ENCODE results near the gene TMTC1. TPM values are rescaled to one million over a fixed set of nuclear protein-coding genes. Genes with fewer than 3 reads are reported as not detected.

The TMTC1 gene
- total RNA-seq, 4 donors from 2014 or later = 16.6 to 47.8 (median 25.6) TPM

DNA sequence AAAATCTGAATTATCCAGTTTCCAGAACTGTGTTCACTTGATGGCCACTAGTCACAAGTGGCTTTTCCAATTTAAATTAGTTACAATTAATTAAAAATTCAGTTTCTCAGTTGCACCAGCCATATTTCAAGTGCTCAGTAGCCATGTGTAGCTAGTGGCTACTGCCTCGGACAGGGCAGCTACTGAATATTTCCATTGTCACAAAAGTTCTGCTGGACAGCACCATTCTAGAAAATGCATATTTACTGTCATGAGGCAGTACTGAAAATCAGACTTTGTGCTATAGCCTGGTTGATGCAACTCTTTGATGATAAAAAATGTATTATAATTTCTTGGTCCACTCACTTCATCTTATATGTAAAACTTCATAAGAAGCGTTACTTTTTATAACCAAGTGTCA lies 274.8 kb downstream of the TMTC1 start:
- Histone ChIP-seq H3K4me3 (replicated peaks in 1 of 3) (no peak overlapping the region), H3K36me3 (no peaks in the 10 kb centered on the region), H3K27ac (no peak overlapping the region), H3K4me1 (no peaks in the 10 kb centered on the region), H3K9me3 (no peaks in the 10 kb centered on the region), H3K27me3 (no peaks in the 10 kb centered on the region)
- WGBS, 2 donors = 91 to 92% methylated on average over 2 of the region's 2 CpGs
- TF ChIP-seq POLR2A (IDR thresholded peaks at IDR 0.05) = no peak
- TF ChIP-seq, protein P1, sequence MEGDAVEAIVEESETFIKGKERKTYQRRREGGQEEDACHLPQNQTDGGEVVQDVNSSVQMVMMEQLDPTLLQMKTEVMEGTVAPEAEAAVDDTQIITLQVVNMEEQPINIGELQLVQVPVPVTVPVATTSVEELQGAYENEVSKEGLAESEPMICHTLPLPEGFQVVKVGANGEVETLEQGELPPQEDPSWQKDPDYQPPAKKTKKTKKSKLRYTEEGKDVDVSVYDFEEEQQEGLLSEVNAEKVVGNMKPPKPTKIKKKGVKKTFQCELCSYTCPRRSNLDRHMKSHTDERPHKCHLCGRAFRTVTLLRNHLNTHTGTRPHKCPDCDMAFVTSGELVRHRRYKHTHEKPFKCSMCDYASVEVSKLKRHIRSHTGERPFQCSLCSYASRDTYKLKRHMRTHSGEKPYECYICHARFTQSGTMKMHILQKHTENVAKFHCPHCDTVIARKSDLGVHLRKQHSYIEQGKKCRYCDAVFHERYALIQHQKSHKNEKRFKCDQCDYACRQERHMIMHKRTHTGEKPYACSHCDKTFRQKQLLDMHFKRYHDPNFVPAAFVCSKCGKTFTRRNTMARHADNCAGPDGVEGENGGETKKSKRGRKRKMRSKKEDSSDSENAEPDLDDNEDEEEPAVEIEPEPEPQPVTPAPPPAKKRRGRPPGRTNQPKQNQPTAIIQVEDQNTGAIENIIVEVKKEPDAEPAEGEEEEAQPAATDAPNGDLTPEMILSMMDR (IDR thresholded peaks at IDR 0.05) = no peak
- no peak for DNase-seq
- intact Hi-C loops (cut with DNase I) = no loop called here

DNA sequence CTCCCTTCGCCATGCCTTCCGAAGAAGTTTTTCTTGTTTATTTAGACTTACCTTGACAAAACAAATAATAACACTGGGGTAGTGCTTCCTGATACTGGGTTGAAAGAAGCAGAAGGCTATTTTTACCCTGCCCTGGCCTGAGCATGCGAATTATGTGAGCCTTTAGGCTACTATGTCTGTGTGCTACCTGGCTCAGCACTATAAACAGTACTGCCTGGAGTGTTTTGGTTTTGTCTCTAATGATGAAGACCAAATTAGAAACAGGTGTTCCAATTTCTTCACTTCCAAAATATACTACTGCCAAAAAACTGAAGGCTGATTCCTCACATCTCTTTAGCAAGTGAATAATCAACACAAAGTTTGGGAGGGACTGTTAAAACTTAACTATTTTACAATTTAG lies 278.6 kb downstream of the TMTC1 start:
- H3K4me3 ChIP-seq (replicated peaks in 1 of 3) = no peak overlapping the region
- H3K27me3 ChIP-seq = no peaks in the 10 kb centered on the region
- no peaks in the 10 kb centered on the region for H3K4me1 ChIP-seq
- TF ChIP-seq, protein P1 (IDR thresholded peaks at IDR 0.05) = no peak
- TF ChIP-seq POLR2A (IDR thresholded peaks at IDR 0.05) = no peak
- DNase-seq = no peak
- no peaks in the 10 kb centered on the region for H3K36me3 ChIP-seq
- no peak overlapping the region for H3K27ac ChIP-seq
- intact Hi-C loops (cut with DNase I) = no loop called here
- H3K9me3 ChIP-seq = no peaks in the 10 kb centered on the region
- WGBS, 2 donors = 85% methylated on average over 3 of the region's 3 CpGs

DNA sequence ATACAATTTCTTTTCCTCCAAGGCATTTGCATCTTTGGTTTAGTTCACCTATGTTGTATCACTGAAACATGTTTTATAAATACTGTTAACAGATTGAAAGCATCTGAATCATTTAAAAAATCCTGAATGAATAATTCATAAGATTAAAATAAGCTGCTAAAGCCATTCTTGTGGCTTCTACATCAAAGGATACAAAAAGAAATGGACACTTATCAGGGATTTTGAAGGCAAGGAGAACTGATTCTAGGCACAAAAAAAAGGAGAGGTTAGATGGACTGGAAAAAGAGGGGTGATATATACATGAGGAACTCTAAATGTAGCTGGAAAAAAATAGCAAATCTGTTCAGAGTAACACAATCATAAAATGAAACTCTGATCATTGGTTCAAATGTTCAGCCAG lies 280.5 kb downstream of the TMTC1 start:
- no peak for DNase-seq
- Histone ChIP-seq H3K9me3 (no peaks in the 10 kb centered on the region), H3K4me1 (no peaks in the 10 kb centered on the region), H3K4me3 (replicated peaks in 1 of 3) (no peak overlapping the region), H3K36me3 (no peaks in the 10 kb centered on the region), H3K27me3 (no peaks in the 10 kb centered on the region), H3K27ac (no peak overlapping the region)
- intact Hi-C loops (cut with DNase I) = no loop called here
- no peak for TF ChIP-seq POLR2A (IDR thresholded peaks at IDR 0.05)
- TF ChIP-seq, protein P1 (IDR thresholded peaks at IDR 0.05) = no peak

DNA sequence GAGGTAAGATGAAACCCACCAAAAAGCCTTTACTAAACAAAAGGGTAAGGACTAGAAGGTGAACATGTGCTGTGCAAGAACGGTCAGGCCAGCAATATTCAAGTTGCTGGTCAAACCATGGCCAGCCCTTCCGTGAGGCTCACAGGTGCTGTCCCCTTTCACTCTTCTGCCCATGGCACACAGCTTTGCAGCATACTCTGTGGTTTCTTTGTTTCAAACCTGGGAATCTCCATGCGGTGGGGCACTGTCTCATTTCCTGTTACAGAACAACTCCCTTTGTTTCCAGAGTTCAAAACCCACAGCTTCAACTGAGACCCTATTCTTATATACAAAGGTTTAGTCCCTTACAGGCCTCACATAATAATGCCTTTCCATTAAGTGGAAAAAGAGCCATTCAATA lies 284.5 kb downstream of the TMTC1 start:
- WGBS, 2 donors = 89 to 92% methylated on average over 3 of the region's 3 CpGs
- Histone ChIP-seq H3K27ac (no peak overlapping the region), H3K36me3 (no peaks in the 10 kb centered on the region), H3K27me3 (no peaks in the 10 kb centered on the region), H3K4me3 (replicated peaks in 1 of 3) (no peak overlapping the region), H3K4me1 (no peaks in the 10 kb centered on the region), H3K9me3 (no peaks in the 10 kb centered on the region)
- TF ChIP-seq, protein P1 (IDR thresholded peaks at IDR 0.05) = no peak
- TF ChIP-seq POLR2A (IDR thresholded peaks at IDR 0.05) = no peak
- intact Hi-C loops (cut with DNase I) = no loop called here
- DNase-seq = no peak

DNA sequence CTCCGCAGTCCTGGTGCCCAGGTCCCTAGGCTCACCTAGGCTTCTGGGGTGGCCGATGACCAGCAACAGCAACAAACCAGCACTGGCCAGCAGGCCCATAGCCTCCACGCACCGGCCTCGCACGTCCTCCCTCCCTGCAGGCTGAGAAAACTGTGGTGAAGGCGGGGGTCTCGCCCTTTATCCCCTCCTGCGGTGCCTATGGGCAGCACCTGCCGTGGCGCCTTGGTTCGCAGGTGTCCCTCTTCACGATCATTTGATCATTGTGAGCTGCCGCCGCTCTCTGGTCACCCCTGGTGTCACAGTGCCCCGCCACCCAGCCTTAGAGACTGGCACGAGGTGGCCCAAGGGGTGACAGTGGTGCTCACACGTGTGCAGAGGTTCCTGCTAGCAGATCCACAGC lies 286.2 kb downstream of the TMTC1 start, which contains the start of gene OVCH1:
OVCH1 (minus strand) TSS at position 99 of the 400 bp plus-strand sequence; CDS start at position 99, 0 bp downstream.
- TF ChIP-seq, protein P1 (IDR thresholded peaks at IDR 0.05) = no peak
- TF ChIP-seq POLR2A (IDR thresholded peaks at IDR 0.05) = no peak
- H3K27ac ChIP-seq = no peak within 1 kb of the TSS
- H3K9me3 ChIP-seq = no peaks in the 10 kb centered on the region
- no peak within 1 kb of the TSS for H3K4me3 ChIP-seq (replicated peaks in 1 of 3)
- no peaks in the 10 kb centered on the region for H3K4me1 ChIP-seq
- H3K36me3 ChIP-seq = no peaks in the 10 kb centered on the region
- WGBS, 2 donors = 89 to 96% methylated on average over 16 to 18 of the region's 18 CpGs
- intact Hi-C loops (cut with DNase I) = no loop called here
- DNase-seq = no peak
- no peaks in the 10 kb centered on the region for H3K27me3 ChIP-seq
